Heart right ventricle (tissue), 16 donors: ENCODE measurements around the gene PRIMPOL. TPM values are rescaled to one million over a fixed set of nuclear protein-coding genes. Genes with fewer than 3 reads are reported as not detected.
A peak's percentile ranks its signal among the peaks of the same experiment; 100 is the strongest.

ENCODE experiments used
- ATAC-seq, 8 donors: fragments of 200-7000 bp; cut with Tn5 transposase; one replicate each; pipeline ENCODE4 v1.9.1; 2020; ENCODE audit warnings: mild to moderate bottlenecking in 8 of 8, moderate library complexity in 8 of 8, moderate number of reproducible peaks in 1 of 8
- DNase-seq, 2 donors: peaks; one replicate each; pipeline ENCODE4 v3.0.0-alpha.2; 2020
- H3K27ac ChIP-seq, 10 donors: fragments of 200-600 bp; sonication (generic) in 2 of 10; one replicate each; pipeline versions ENCODE4 v1.5.0 to v1.8.0; 2020 to 2022; ENCODE audit warnings: mild to moderate bottlenecking in 3 of 10
- H3K27me3 ChIP-seq, 7 donors: fragments of 200-600 bp; one replicate each; pipeline ENCODE4 v1.8.0; 2021 to 2022; ENCODE audit warnings: mild to moderate bottlenecking in 2 of 7
- H3K36me3 ChIP-seq, 9 donors: fragments of 200-600 bp; sonication (generic) in 1 of 9; one replicate each; pipeline versions ENCODE4 v1.5.0 to v1.8.0; 2020 to 2022; ENCODE audit warnings: mild to moderate bottlenecking in 2 of 9
- H3K4me1 ChIP-seq, 9 donors: fragments of 200-600 bp; sonication (generic) in 1 of 9; one replicate each; pipeline versions ENCODE4 v1.5.0 to v1.8.0; 2020 to 2022; ENCODE audit warnings: mild to moderate bottlenecking in 4 of 9
- H3K4me3 ChIP-seq, 10 donors: fragments of 200-600 bp; sonication (generic) in 2 of 10; one replicate each; pipeline versions ENCODE4 v1.5.0 to v1.8.0; 2020 to 2022; ENCODE audit warnings: mild to moderate bottlenecking in 7 of 10, moderate library complexity in 2 of 10
- H3K9me3 ChIP-seq, 11 donors: fragments of 200-600 bp in 10 of 11; sonication (generic) in 2 of 11; one replicate each; pipeline versions ENCODE4 v1.5.0 to v1.8.0; 2013 to 2022; ENCODE audit warnings: mild to moderate bottlenecking in 2 of 11, control low read depth in 1 of 11, moderate library complexity in 1 of 11
- WGBS, 2 donors: extraction: QIAGEN DNeasy Blood & Tissue Kit; methylation state at CpG; one replicate each; pipeline ENCODE4 v1.1.7; 2013; ENCODE audit warnings: inconsistent platforms in 1 of 2; 5-methylcytosine and 5-hydroxymethylcytosine counted together
- intact Hi-C, 10 donors: fragments of 100-400 bp; cut with DNase I; formaldehyde crosslinking; loops; one replicate each; pipeline versions ENCODE4 v1.11.1 to v1.14.2; 2022
- polyA plus RNA-seq, 2 donors: library from polyadenylated mRNA; stranded (reverse); fragments of 200-250 nt; gene quantifications; one replicate each; pipeline ENCODE4 v1.2.3, GENCODE V29; 2013
- total RNA-seq, 10 donors: library from RNA; stranded (reverse); fragmentation: NEBNext Ultra II Directional in 3 of 10; extraction: Animal tissue kit (Norgen Biotek cat#: 25700) in 3 of 10; gene quantifications; one replicate each; pipeline versions ENCODE4 v1.2.1 to v1.2.4, GENCODE V29; 2021 to 2023
- TF ChIP-seq, protein P1 (sequence below), 9 donors: fragments of 200-600 bp; sonication (generic) in 2 of 9; IDR thresholded peaks; one replicate each; pipeline versions ENCODE4 v1.5.0 to v1.8.0; 2021 to 2022; ENCODE audit warnings: antibody characterized with exemption in 9 of 9, mild to moderate bottlenecking in 5 of 9, moderate library complexity in 1 of 9
- donor health status: Arrhythmogenic right ventricular cardiomyopathy.
- donor health status: ischemic (EF 13 %, LVEDD 7.1; RV severe dilation, severe dysfunction).
- donor health status: healthy with polysubstance abuse.
- donor health status: DM: no; HTN: yes; CAD: no.
- donor health status: DM: no; HTN: no; CAD: no.
- donor health status: ischemic (EF 25% LVEDD 6.9; RV normal size, moderate dysfunction).
- donor health status: ischemic (EF 25% LVEDD 5.7; RV mildly dilated, moderate dysfunction).
- donor health status: healthy.
- donor health status: DM: yes; HTN: yes; CAD: no.
- donor health status: Ischemic cardiomyopathy.
- donor health status: ischemic (EF 35%, LVEDD 5.7; RV mildly dilated, moderate dysfunction).
- donor health status: nonischemic (EF 11% LVEDD 7.7; RV severe dilation, severe dysfunction).
- donor health status: DM: yes; HTN: yes; CAD: no.
- donor health status: PGD.
- donor health status: ischemic (EF 29% LVEDD 5.4; RV normal size, mild dysfunction).
- donor health status: nonischemic (EF 23%, LVEDD 6.1; RV moderate dilation, normal function).

Gene PRIMPOL
- total and polyA plus RNA-seq, 12 donors = 7.2 to 85.2 (median 10.8) TPM

DNA sequence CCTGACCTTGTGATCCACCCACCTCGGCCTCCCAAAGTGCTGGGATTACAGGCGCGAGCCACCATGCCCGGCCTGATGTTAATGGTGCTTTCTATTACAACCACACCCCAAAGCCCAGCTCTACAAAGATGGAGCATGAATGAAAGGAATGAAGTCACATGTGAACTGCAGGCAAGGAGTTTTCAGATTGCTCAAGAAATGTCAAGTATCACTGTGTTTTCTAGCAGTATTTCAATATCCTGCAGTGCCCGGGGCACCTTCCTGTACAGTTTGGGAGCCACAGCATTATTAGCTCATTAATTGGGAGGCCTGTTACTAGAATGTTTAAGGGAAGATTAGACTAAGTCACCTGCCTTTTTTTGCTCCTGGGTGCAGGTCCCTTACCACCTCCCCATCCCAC is 40.1 kb downstream of the PRIMPOL start:
- H3K27me3 ChIP-seq = no peaks in the 10 kb centered on the region
- no peak overlapping the region for H3K4me3 ChIP-seq
- H3K27ac ChIP-seq = no peak overlapping the region
- H3K9me3 ChIP-seq = no peaks in the 10 kb centered on the region
- DNase-seq (no peak), ATAC-seq (no peak)
- WGBS, 2 donors = 56 to 79% methylated on average over 5 of the region's 5 CpGs
- peaks cover 0 to 17% (median 4%) of the 10 kb centered on the region in 9 donors for H3K4me1 ChIP-seq
- TF ChIP-seq, protein P1, sequence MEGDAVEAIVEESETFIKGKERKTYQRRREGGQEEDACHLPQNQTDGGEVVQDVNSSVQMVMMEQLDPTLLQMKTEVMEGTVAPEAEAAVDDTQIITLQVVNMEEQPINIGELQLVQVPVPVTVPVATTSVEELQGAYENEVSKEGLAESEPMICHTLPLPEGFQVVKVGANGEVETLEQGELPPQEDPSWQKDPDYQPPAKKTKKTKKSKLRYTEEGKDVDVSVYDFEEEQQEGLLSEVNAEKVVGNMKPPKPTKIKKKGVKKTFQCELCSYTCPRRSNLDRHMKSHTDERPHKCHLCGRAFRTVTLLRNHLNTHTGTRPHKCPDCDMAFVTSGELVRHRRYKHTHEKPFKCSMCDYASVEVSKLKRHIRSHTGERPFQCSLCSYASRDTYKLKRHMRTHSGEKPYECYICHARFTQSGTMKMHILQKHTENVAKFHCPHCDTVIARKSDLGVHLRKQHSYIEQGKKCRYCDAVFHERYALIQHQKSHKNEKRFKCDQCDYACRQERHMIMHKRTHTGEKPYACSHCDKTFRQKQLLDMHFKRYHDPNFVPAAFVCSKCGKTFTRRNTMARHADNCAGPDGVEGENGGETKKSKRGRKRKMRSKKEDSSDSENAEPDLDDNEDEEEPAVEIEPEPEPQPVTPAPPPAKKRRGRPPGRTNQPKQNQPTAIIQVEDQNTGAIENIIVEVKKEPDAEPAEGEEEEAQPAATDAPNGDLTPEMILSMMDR (IDR thresholded peaks at IDR 0.05) = no peak
- peaks cover 0 to 74% (median 14%) of the 10 kb centered on the region in 9 donors for H3K36me3 ChIP-seq
- intact Hi-C loops = no loop called here

DNA sequence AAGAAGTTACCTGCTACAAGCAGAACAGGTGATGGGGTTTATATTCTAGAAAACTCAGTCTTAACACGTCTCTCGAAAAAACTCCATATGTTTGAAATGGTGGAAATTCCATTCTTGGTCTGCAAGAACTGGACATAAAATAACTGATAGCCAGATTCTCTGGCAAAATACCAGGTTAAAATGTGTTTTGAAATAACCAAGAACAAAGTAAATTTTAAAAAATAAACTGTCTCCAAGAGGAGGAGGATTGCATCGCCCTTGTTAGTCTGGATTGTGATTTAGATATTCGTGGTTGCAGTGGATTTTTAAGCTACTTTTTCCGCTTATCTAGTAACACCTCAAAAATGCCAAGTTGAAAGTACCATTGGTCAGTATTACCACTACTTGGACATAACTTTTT is 43.5 kb downstream of the PRIMPOL start:
- intact Hi-C loops = no loop called here
- no peak for ATAC-seq

DNA sequence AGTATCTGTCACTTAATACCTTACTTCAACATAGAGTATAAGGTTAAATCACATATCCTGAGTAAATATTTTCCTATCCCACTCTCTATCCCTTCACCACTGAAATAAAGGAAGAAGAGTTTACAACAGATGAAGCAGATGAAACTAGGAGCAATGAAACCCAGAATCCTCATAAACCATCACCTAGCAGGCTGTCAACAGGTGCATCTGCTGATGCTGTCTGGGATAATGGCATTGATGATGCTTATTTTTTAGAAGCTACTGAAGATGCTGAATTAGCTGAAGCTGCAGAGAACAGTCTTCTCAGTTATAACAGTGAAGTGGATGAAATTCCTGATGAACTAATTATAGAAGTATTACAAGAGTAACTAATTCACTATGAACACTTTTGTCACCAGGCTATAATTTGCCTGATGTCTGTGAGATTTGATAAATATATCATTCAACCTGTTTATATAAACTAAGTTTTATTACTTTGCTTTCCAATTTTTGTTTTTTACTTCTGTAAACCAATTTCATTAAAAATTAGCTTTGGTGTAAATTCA is 44.9 kb downstream of the PRIMPOL start:
- Histone ChIP-seq H3K36me3 (peaks cover 0 to 57% (median 14%) of the 10 kb centered on the region in 9 donors), H3K27me3 (no peaks in the 10 kb centered on the region), H3K27ac (peak overlapping the region in 5 of 10 donors; percentile 19 to 65 (median 54)), H3K4me1 (peaks cover 0 to 25% (median 6%) of the 10 kb centered on the region in 9 donors), H3K9me3 (no peaks in the 10 kb centered on the region), H3K4me3 (no peak overlapping the region)
- no peak for DNase-seq
- TF ChIP-seq, protein P1 (IDR thresholded peaks at IDR 0.05) = no peak
- intact Hi-C loops = no loop called here
- peak in 3 of 8 donors; percentile 44 to 58 (median 52) for ATAC-seq

More for the DNA sequence above, 43.5 kb downstream of the PRIMPOL start:
- H3K27me3 ChIP-seq = no peaks in the 10 kb centered on the region
- no peaks in the 10 kb centered on the region for H3K9me3 ChIP-seq
- H3K36me3 ChIP-seq = peaks cover 0 to 59% (median 14%) of the 10 kb centered on the region in 9 donors
- TF ChIP-seq, protein P1 (IDR thresholded peaks at IDR 0.05) = no peak
- WGBS, 2 donors = 93 to 94% methylated on average over 5 of the region's 5 CpGs
- peaks cover 0 to 23% (median 7%) of the 10 kb centered on the region in 9 donors for H3K4me1 ChIP-seq
- no peak overlapping the region for H3K4me3 ChIP-seq
- DNase-seq = no peak
- H3K27ac ChIP-seq = no peak overlapping the region

DNA sequence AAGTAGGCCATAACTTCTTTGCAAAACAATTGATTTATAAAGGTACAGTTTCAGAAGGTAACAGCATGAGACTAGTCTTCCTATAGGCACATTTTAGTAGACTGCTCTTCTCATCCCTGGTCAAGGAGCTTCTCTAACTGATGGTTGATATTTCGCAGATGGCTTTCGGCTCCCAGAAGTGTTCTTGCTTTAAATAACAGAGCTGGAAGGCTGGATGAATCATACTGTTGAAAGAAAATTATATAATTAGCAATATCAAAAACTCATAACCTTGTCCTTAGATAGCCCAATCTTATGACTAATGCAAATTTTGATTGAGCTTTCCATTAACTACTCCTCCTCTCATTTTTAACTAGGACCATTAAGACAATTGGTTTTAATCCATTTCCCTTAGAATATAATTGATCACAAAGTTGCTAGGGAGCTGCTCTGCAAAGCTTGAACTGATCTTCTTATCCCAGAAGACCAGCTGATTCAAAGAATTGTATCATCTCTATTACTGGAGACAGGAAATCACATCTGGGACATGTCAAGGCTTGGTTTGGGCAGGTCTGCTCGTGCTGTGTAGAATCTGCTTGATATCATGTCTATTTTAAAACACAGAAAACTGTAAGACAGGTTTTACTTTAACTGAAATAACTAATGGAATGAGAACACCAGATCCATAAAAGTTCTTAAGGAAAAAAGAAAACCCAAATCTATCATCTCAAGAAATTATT is 45.8 kb downstream of the PRIMPOL start:
- TF ChIP-seq, protein P1 (IDR thresholded peaks at IDR 0.05) = no peak

More for the DNA sequence above, 45.8 kb downstream of the PRIMPOL start:
- Histone ChIP-seq H3K36me3 (peaks cover 0 to 57% (median 14%) of the 10 kb centered on the region in 9 donors), H3K4me1 (peaks cover 0 to 25% (median 6%) of the 10 kb centered on the region in 9 donors), H3K27ac (peak overlapping the region in 8 of 10 donors; percentile 11 to 65 (median 52)), H3K9me3 (no peaks in the 10 kb centered on the region), H3K27me3 (no peaks in the 10 kb centered on the region), H3K4me3 (no peak overlapping the region)
- ATAC-seq (peak; percentile 34 to 86 (median 80)), DNase-seq (no peak)
- 35 to 41% methylated on average over 3 of the region's 3 CpGs for WGBS, 2 donors
- intact Hi-C loops = no loop called here
